CD8-positive, alpha-beta memory T cell (primary cell): Measurements from ENCODE around the gene SRRM1. TPM values are rescaled to one million over a fixed set of nuclear protein-coding genes. Genes with fewer than 3 reads are reported as not detected.
A peak's percentile ranks its signal among the peaks of the same experiment; 100 is the strongest.

ENCODE experiments used
- CTCF ChIA-PET: fragments of 350-600 bp; sonication (Branson Sonifier 250); formaldehyde crosslinking; loops from one replicate; lab custom pipeline; 2021; ENCODE audit warnings: antibody characterized with exemption; lab: Charles Lee
- POLR2A ChIA-PET: fragments of 350-600 bp; sonication (Branson Sonifier 250); formaldehyde crosslinking; loops from one replicate; lab custom pipeline; 2021; ENCODE audit warnings: antibody characterized with exemption; lab: Charles Lee
- DNase-seq, 5 donors: peaks; one replicate each; pipeline versions ENCODE4 v3.0.0 to v3.0.0-alpha.2; 2020 to 2022; ENCODE audit warnings: mixed read lengths in 1 of 5
- H3K27ac ChIP-seq: one replicate; pipeline ENCODE4 v1.7.0; 2013; ENCODE audit warnings: low read depth, mild to moderate bottlenecking, low read length, moderate library complexity
- H3K27me3 ChIP-seq: 2 replicates; pipeline ENCODE4 v1.7.0; 2013; ENCODE audit warnings: low read length, mild to moderate bottlenecking; ENCODE audit not compliant: insufficient read depth, poor library complexity, severe bottlenecking
- H3K36me3 ChIP-seq: 2 replicates; pipeline ENCODE4 v1.7.0; 2013; ENCODE audit warnings: mild to moderate bottlenecking, low read length, moderate library complexity; ENCODE audit not compliant: insufficient read depth
- H3K4me1 ChIP-seq: 2 replicates; pipeline ENCODE4 v1.7.0; 2013; ENCODE audit warnings: mild to moderate bottlenecking, low read length, moderate library complexity; ENCODE audit not compliant: insufficient read depth
- H3K4me3 ChIP-seq: 2 replicates; pipeline ENCODE4 v1.7.0; 2013; ENCODE audit warnings: mild to moderate bottlenecking, low read length
- H3K9me3 ChIP-seq: 2 replicates; pipeline ENCODE4 v1.7.0; 2013; ENCODE audit warnings: mild to moderate bottlenecking, low read length
- H3K27ac Mint-ChIP-seq, 8 donors: one replicate each; pipeline ENCODE4 v1.8.0; 2020 to 2021; ENCODE audit warnings: mixed read lengths in 8 of 8, mild to moderate bottlenecking in 6 of 8, inconsistent platforms in 3 of 8, moderate library complexity in 3 of 8
- H3K27me3 Mint-ChIP-seq, 2 donors: one replicate each; pipeline ENCODE4 v1.8.0; 2020 to 2021; ENCODE audit warnings: mixed read lengths in 2 of 2, mild to moderate bottlenecking in 1 of 2, moderate library complexity in 1 of 2
- H3K36me3 Mint-ChIP-seq, 3 donors: one replicate each; pipeline ENCODE4 v1.8.0; 2020 to 2021; ENCODE audit warnings: mixed read lengths in 3 of 3, inconsistent platforms in 1 of 3, mild to moderate bottlenecking in 1 of 3
- H3K4me1 Mint-ChIP-seq, 3 donors: one replicate each; pipeline ENCODE4 v1.8.0; 2020 to 2021; ENCODE audit warnings: mixed read lengths in 3 of 3, inconsistent platforms in 1 of 3, mild to moderate bottlenecking in 1 of 3
- H3K4me3 Mint-ChIP-seq, 7 donors: one replicate each; pipeline ENCODE4 v1.8.0; 2020 to 2021; ENCODE audit warnings: mixed read lengths in 7 of 7, mild to moderate bottlenecking in 6 of 7, moderate library complexity in 4 of 7, inconsistent platforms in 2 of 7
- H3K9me3 Mint-ChIP-seq, 5 donors: one replicate each; pipeline ENCODE4 v1.8.0; 2020 to 2022; ENCODE audit warnings: mixed read lengths in 5 of 5, mild to moderate bottlenecking in 3 of 5, moderate library complexity in 2 of 5, inconsistent platforms in 1 of 5
- polyA plus RNA-seq: library from polyadenylated mRNA; unstranded; fragments of 300-500 nt; fragmentation: Illumina TruSeq; gene quantifications from one replicate; pipeline ENCODE4 v1.2.3, GENCODE V29; 2021
- total RNA-seq, 2 experiments: library from RNA; stranded (reverse); gene quantifications; one replicate each; pipeline ENCODE4 v1.2.3, GENCODE V29; 2021

The SRRM1 gene
- 100 to 1,000 TPM; 226 to 244 TPM for total RNA-seq
- 239 TPM for polyA plus RNA-seq

- ChIA-PET CTCF (interaction anchor here (1.2 to 1.5 kb wide), 5 partner anchors 9 to 444 kb away, joined by 3 to 4 read pairs (median 3); partner anchors contain the start of gene NIPAL3), POLR2A (interaction anchor here (0.6 to 2.1 kb wide), 14 partner anchors 25 to 590 kb away, joined by 3 to 5 read pairs (median 3); partner anchors contain the start of genes CLIC4, NIPAL3, RCAN3 and RUNX3)
- H3K27ac Mint-ChIP-seq: peak within 1 kb of the TSS; percentile 96 to 100 (median 99)
- H3K36me3 Mint-ChIP-seq: peaks cover 6 to 42% (median 10%) of the 10 kb centered on the region in 3 donors
- H3K36me3 ChIP-seq: peaks cover 24% of the 10 kb centered on the region
- peak; percentile 97 to 100 (median 99) for DNase-seq
- H3K4me1 ChIP-seq: peaks cover 29% of the 10 kb centered on the region
- H3K27me3 ChIP-seq: no peaks in the 10 kb centered on the region
- peak within 1 kb of the TSS; percentile 99 for H3K27ac ChIP-seq
- H3K9me3 Mint-ChIP-seq: no peaks in the 10 kb centered on the region
- H3K4me1 Mint-ChIP-seq: peaks cover 44 to 46% (median 45%) of the 10 kb centered on the region in 3 donors
- no peaks in the 10 kb centered on the region for H3K9me3 ChIP-seq
- peak within 1 kb of the TSS; percentile 92 for H3K4me3 ChIP-seq
- no peaks in the 10 kb centered on the region for H3K27me3 Mint-ChIP-seq
- peak within 1 kb of the TSS; percentile 92 to 98 (median 94) for H3K4me3 Mint-ChIP-seq
These were observed at the start of gene SRRM1 for GRCh38 chr1:24642481-24643362. Gene SRRM1, plus strand, starts transcription at chr1:24643302. Its CDS starts 25 bp downstream, at chr1:24643327.

- no peaks in the 10 kb centered on the region for H3K9me3 Mint-ChIP-seq
- Histone ChIP-seq H3K27ac (no peak overlapping the region), H3K27me3 (peaks cover 3% of the 10 kb centered on the region), H3K4me1 (no peaks in the 10 kb centered on the region), H3K36me3 (no peaks in the 10 kb centered on the region), H3K4me3 (no peak overlapping the region), H3K9me3 (no peaks in the 10 kb centered on the region)
- ChIA-PET POLR2A (no interaction called here), CTCF (no interaction called here)
- H3K27me3 Mint-ChIP-seq: peaks cover 15 to 41% of the 10 kb centered on the region in 2 donors
- no peaks in the 10 kb centered on the region for H3K36me3 Mint-ChIP-seq
- H3K4me3 Mint-ChIP-seq: no peak overlapping the region
- DNase-seq: no peak
- H3K4me1 Mint-ChIP-seq: no peaks in the 10 kb centered on the region
- no peak overlapping the region for H3K27ac Mint-ChIP-seq
These were observed 48.8 kb upstream of the SRRM1 start for GRCh38 chr1:24594328-24594598.

- no peak overlapping the region for H3K27ac ChIP-seq
These were observed 46.7 kb upstream of the SRRM1 start for GRCh38 chr1:24596401-24596880.

GRCh38 chr1:24599265-24599664, 43.8 kb upstream of the SRRM1 start:
- Mint-ChIP-seq H3K4me1 (peaks cover 0 to 4% (median 0%) of the 10 kb centered on the region in 3 donors), H3K9me3 (peaks cover 0 to 2% (median 0%) of the 10 kb centered on the region in 5 donors), H3K27me3 (peaks cover 15 to 32% of the 10 kb centered on the region in 2 donors), H3K36me3 (no peaks in the 10 kb centered on the region), H3K27ac (no peak overlapping the region), H3K4me3 (no peak overlapping the region)
- H3K4me3 ChIP-seq: no peak overlapping the region
- CTCF ChIA-PET: no interaction called here
- DNase-seq: no peak
- no peaks in the 10 kb centered on the region for H3K36me3 ChIP-seq
- no peaks in the 10 kb centered on the region for H3K9me3 ChIP-seq
- no peak overlapping the region for H3K27ac ChIP-seq
- POLR2A ChIA-PET: no interaction called here
- no peaks in the 10 kb centered on the region for H3K4me1 ChIP-seq
- peaks cover 3% of the 10 kb centered on the region for H3K27me3 ChIP-seq

More at GRCh38 chr1:24596401-24596880, 46.7 kb upstream of the SRRM1 start:
- Histone ChIP-seq H3K27me3 (peaks cover 3% of the 10 kb centered on the region), H3K4me3 (no peak overlapping the region), H3K9me3 (no peaks in the 10 kb centered on the region), H3K4me1 (no peaks in the 10 kb centered on the region), H3K36me3 (no peaks in the 10 kb centered on the region)
- Mint-ChIP-seq H3K4me3 (no peak overlapping the region), H3K4me1 (no peaks in the 10 kb centered on the region), H3K9me3 (peaks cover 0 to 2% (median 0%) of the 10 kb centered on the region in 5 donors), H3K27ac (peak overlapping the region in 1 of 8 donors; percentile 58), H3K27me3 (peaks cover 15 to 42% of the 10 kb centered on the region in 2 donors), H3K36me3 (no peaks in the 10 kb centered on the region)
- CTCF ChIA-PET: interaction anchor here (0.7 to 1.5 kb wide), 6 partner anchors 9 to 608 kb away, joined by 3 to 9 read pairs (median 3); no protein-coding TSS in a partner anchor
- POLR2A ChIA-PET: no interaction called here
- DNase-seq: no peak

- ChIA-PET CTCF (no interaction called here), POLR2A (no interaction called here)
- H3K4me1 Mint-ChIP-seq: peaks cover 0 to 4% (median 0%) of the 10 kb centered on the region in 3 donors
- H3K4me1 ChIP-seq: no peaks in the 10 kb centered on the region
- H3K27ac ChIP-seq: no peak overlapping the region
- H3K27me3 ChIP-seq: peaks cover 3% of the 10 kb centered on the region
- no peaks in the 10 kb centered on the region for H3K36me3 ChIP-seq
- no peak overlapping the region for H3K27ac Mint-ChIP-seq
- H3K36me3 Mint-ChIP-seq: no peaks in the 10 kb centered on the region
- no peak for DNase-seq
- H3K4me3 Mint-ChIP-seq: no peak overlapping the region
- peaks cover 14 to 21% of the 10 kb centered on the region in 2 donors for H3K27me3 Mint-ChIP-seq
- H3K9me3 ChIP-seq: no peaks in the 10 kb centered on the region
- peaks cover 0 to 2% (median 0%) of the 10 kb centered on the region in 5 donors for H3K9me3 Mint-ChIP-seq
- no peak overlapping the region for H3K4me3 ChIP-seq
These were observed 42.6 kb upstream of the SRRM1 start for GRCh38 chr1:24600551-24600950.

- H3K4me3 ChIP-seq: no peak overlapping the region
- H3K4me1 ChIP-seq: no peaks in the 10 kb centered on the region
- Mint-ChIP-seq H3K36me3 (no peaks in the 10 kb centered on the region), H3K4me1 (peaks cover 0 to 4% (median 0%) of the 10 kb centered on the region in 3 donors), H3K9me3 (peaks cover 0 to 2% (median 0%) of the 10 kb centered on the region in 5 donors), H3K27ac (no peak overlapping the region), H3K27me3 (peaks cover 3 to 4% of the 10 kb centered on the region in 2 donors), H3K4me3 (no peak overlapping the region)
- no peak for DNase-seq
- H3K9me3 ChIP-seq: no peaks in the 10 kb centered on the region
- ChIA-PET POLR2A (no interaction called here), CTCF (no interaction called here)
- no peaks in the 10 kb centered on the region for H3K36me3 ChIP-seq
- no peaks in the 10 kb centered on the region for H3K27me3 ChIP-seq
- no peak overlapping the region for H3K27ac ChIP-seq
These were observed 37.4 kb upstream of the SRRM1 start for GRCh38 chr1:24605534-24606295.

- Histone ChIP-seq H3K27ac (no peak overlapping the region), H3K4me3 (no peak overlapping the region), H3K36me3 (no peaks in the 10 kb centered on the region), H3K27me3 (no peaks in the 10 kb centered on the region), H3K9me3 (no peaks in the 10 kb centered on the region), H3K4me1 (no peaks in the 10 kb centered on the region)
- no peak for DNase-seq
- Mint-ChIP-seq H3K27me3 (peaks cover 0 to 1% of the 10 kb centered on the region in 2 donors), H3K4me1 (peaks cover 0 to 4% (median 0%) of the 10 kb centered on the region in 3 donors), H3K36me3 (no peaks in the 10 kb centered on the region), H3K4me3 (no peak overlapping the region), H3K27ac (no peak overlapping the region), H3K9me3 (no peaks in the 10 kb centered on the region)
- ChIA-PET POLR2A (no interaction called here), CTCF (no interaction called here)
These were observed 36.9 kb upstream of the SRRM1 start for GRCh38 chr1:24606296-24606605.
